Thyroid gland (tissue), 4 donors: Measurements from ENCODE around the gene RNF19B.

Source experiments
- CTCF ChIP-seq, 6 experiments: fragments of 200-600 bp in 3 of 6; fragments of 450-650 bp in 3 of 6; sonication (generic) in 3 of 6; IDR thresholded peaks; one replicate each; pipeline ENCODE4 v1.5.1; 2016 to 2019; ENCODE audit warnings: antibody characterized with exemption in 6 of 6, mild to moderate bottlenecking in 2 of 6, inconsistent platforms in 1 of 6, moderate library complexity in 1 of 6
- POLR2A ChIP-seq, 2 donors: fragments of 450-650 bp; IDR thresholded peaks; one replicate each; pipeline ENCODE4 v1.6.1; 2017; ENCODE audit warnings: antibody characterized with exemption in 2 of 2, mild to moderate bottlenecking in 2 of 2, moderate library complexity in 1 of 2

- TF ChIP-seq CTCF (IDR thresholded peaks at IDR 0.05) (no peak), POLR2A (IDR thresholded peaks at IDR 0.05) (no peak)
Observed at GRCh38 chr1:32915766-32916706, 48.6 kb downstream of the RNF19B start.
